K562 (cell line): ENCODE results near the gene CSNK1G1. TPM values are rescaled to one million over a fixed set of nuclear protein-coding genes. Genes with fewer than 3 reads are reported as not detected.

Source experiments
- ATAC-seq: fragments of 200-7000 bp; cut with Tn5 transposase; 3 replicates; pipeline ENCODE4 v1.9.1; 2020; ENCODE audit warnings: moderate library complexity
- BruUV-seq: library from RNA; stranded (reverse); fragments of 400-500 nt; replicated peaks from 2 replicates; lab custom pipeline; 2021; lab: Mats Ljungman, UMichigan
- CTCF ChIA-PET: fragments of 300-600 bp; formaldehyde crosslinking; extraction: SDS; loops from one replicate; lab custom pipeline; 2021; ENCODE audit warnings: low intra/inter-chr PET ratio; lab: Yijun Ruan, JAX
- POLR2A ChIA-PET: fragments of 300-600, 350-650 bp; sonication (Branson Sonifier 250); formaldehyde crosslinking; extraction: SDS; loops from one replicate; lab custom pipeline; 2021; ENCODE audit warnings: antibody characterized with exemption, inconsistent platforms; lab: Yijun Ruan, JAX
- DNase-seq, 4 experiments: peaks; one replicate each; pipeline versions ENCODE4 v3.0.0 to v3.0.0-alpha.2; 2011 to 2018; ENCODE audit warnings: low spot score in 3 of 4, mixed read lengths in 3 of 4; ENCODE audit errors: extremely low read depth in 1 of 4
- FAIRE-seq: peaks from 2 replicates; lab custom pipeline; 2011; peaks lifted over from hg19 to GRCh38; lab: Jason Lieb, UNC
- H2AFZ ChIP-seq: 2 replicates; pipeline ENCODE4 v1.6.0; 2011; ENCODE audit warnings: low read depth, low read length, control low read depth, inconsistent platforms
- H3K27ac ChIP-seq: fragments of 200-600 bp; 3 replicates; pipeline ENCODE4 v1.8.0; 2011; ENCODE audit warnings: low read depth, mild to moderate bottlenecking, control low read depth, inconsistent platforms, low read length, moderate library complexity, mixed read lengths; ENCODE audit errors: extremely low read depth
- H3K27me3 ChIP-seq, 2 experiments: fragments of 300-600 bp in 1 of 2; 2 replicates in 1 of 2; 3 replicates in 1 of 2; pipeline versions ENCODE4 v1.6.0 to v1.8.0; 2011; ENCODE audit warnings: inconsistent platforms in 2 of 2, low read length in 2 of 2, mild to moderate bottlenecking in 1 of 2, mixed read lengths in 1 of 2, moderate library complexity in 1 of 2; ENCODE audit not compliant: control insufficient read depth in 2 of 2, insufficient read depth in 2 of 2
- H3K36me3 ChIP-seq: fragments of 300-600 bp; 3 replicates; pipeline ENCODE4 v1.8.0; 2011; ENCODE audit warnings: mild to moderate bottlenecking, low read length, inconsistent platforms; ENCODE audit not compliant: control insufficient read depth, insufficient read depth
- H3K4me1 ChIP-seq, 2 experiments: fragments of 200-600 bp in 1 of 2; replicated peaks in 1 of 2; 2 replicates in 1 of 2; 3 replicates in 1 of 2; pipeline versions ENCODE4 v1.5.1 to v1.8.0; 2011; ENCODE audit warnings: inconsistent platforms in 2 of 2, low read length in 2 of 2, mild to moderate bottlenecking in 1 of 2, mixed read lengths in 1 of 2, moderate library complexity in 1 of 2; ENCODE audit not compliant: control insufficient read depth in 2 of 2, insufficient read depth in 2 of 2
- H3K4me2 ChIP-seq: 2 replicates; pipeline ENCODE4 v1.6.1; 2011; ENCODE audit warnings: low read length, control low read depth, inconsistent platforms, mixed read lengths; ENCODE audit not compliant: insufficient read depth
- H3K4me3 ChIP-seq: fragments of 200-600 bp; sonication (generic), shearing (Covaris generic); 2 replicates; pipeline ENCODE4 v1.5.1; 2016; ENCODE audit warnings: control low read depth, inconsistent platforms
- H3K79me2 ChIP-seq: fragments of 200-600 bp; 3 replicates; pipeline ENCODE4 v1.8.0; 2011; ENCODE audit warnings: low read length, inconsistent platforms; ENCODE audit not compliant: control insufficient read depth, insufficient read depth
- H3K9ac ChIP-seq, 2 experiments: 2 replicates each; pipeline versions ENCODE4 v1.6.0 to v1.6.1; 2011; ENCODE audit warnings: low read depth in 2 of 2, low read length in 2 of 2, control low read depth in 1 of 2, inconsistent platforms in 1 of 2, mild to moderate bottlenecking in 1 of 2, mixed read lengths in 1 of 2; ENCODE audit not compliant: insufficient read depth in 1 of 2
- H3K9me1 ChIP-seq: one replicate; pipeline ENCODE4 v1.6.0; 2011; ENCODE audit warnings: inconsistent platforms, mild to moderate bottlenecking, low read length, moderate library complexity; ENCODE audit not compliant: control insufficient read depth, insufficient read depth
- H3K9me3 ChIP-seq: replicated peaks from 2 replicates; pipeline ENCODE4 v1.5.1; 2011; ENCODE audit warnings: low read depth, low read length, inconsistent platforms; ENCODE audit not compliant: control insufficient read depth, insufficient read depth
- H4K20me1 ChIP-seq: replicated peaks from 2 replicates; pipeline ENCODE4 v1.6.1; 2011; ENCODE audit warnings: low read length, inconsistent platforms, mixed read lengths; ENCODE audit not compliant: control insufficient read depth, insufficient read depth
- ASH1L ChIP-seq: fragments of 450-650 bp; IDR thresholded peaks from 2 replicates; pipeline ENCODE4 v1.6.1; 2018; ENCODE audit warnings: borderline replicate concordance, mild to moderate bottlenecking, low read depth; ENCODE audit not compliant: partially characterized antibody
- JUN ChIP-seq, 2 experiments: sonication (generic) in 1 of 2; formaldehyde crosslinking in 1 of 2; IDR thresholded peaks; 2 replicates each; pipeline versions ENCODE4 v1.6.1 to v1.8.0; 2012 to 2022; ENCODE audit warnings: borderline replicate concordance in 2 of 2, mild to moderate bottlenecking in 2 of 2, improper control_type of control experiment in 1 of 2, low read depth in 1 of 2, low read length in 1 of 2, missing genetic modification reagents in 1 of 2
- MCM5 ChIP-seq: fragments of 450-650 bp; IDR thresholded peaks from 2 replicates; pipeline ENCODE4 v1.6.1; 2016; ENCODE audit warnings: low read depth
- RBM15 ChIP-seq: fragments of 200-400 bp; formaldehyde crosslinking; IDR thresholded peaks from 2 replicates; pipeline ENCODE4 v1.6.1; 2018; ENCODE audit warnings: mild to moderate bottlenecking, low read length, moderate library complexity; ENCODE audit not compliant: insufficient read depth
- TEAD1 ChIP-seq, 2 experiments: fragments of 450-650 bp in 1 of 2; sonication (generic) in 1 of 2; formaldehyde crosslinking; IDR thresholded peaks; 2 replicates each; pipeline versions ENCODE4 v1.4.0 to v1.8.0; 2020 to 2022; ENCODE audit warnings: mild to moderate bottlenecking in 2 of 2, missing genetic modification reagents in 1 of 2
- ZNF232 ChIP-seq: sonication (generic); formaldehyde crosslinking; IDR thresholded peaks from 2 replicates; pipeline ENCODE4 v1.8.0; 2022; ENCODE audit warnings: mild to moderate bottlenecking, missing genetic modification reagents
- ZZZ3 ChIP-seq: fragments of 450-650 bp; IDR thresholded peaks from 2 replicates; pipeline ENCODE4 v1.6.1; 2016; ENCODE audit warnings: antibody characterized with exemption, mild to moderate bottlenecking, moderate library complexity
- WGBS: fragments of 100-300 bp; shearing (Covaris generic); methylation state at CpG from one replicate; pipeline ENCODE4 v1.1.6; 2016; ENCODE audit warnings: low coverage, mixed read lengths; ENCODE audit not compliant: insufficient coverage; ENCODE audit errors: missing lambda C conversion rate; 5-methylcytosine and 5-hydroxymethylcytosine counted together
- in situ Hi-C: fragments of 300-500 bp; cut with MboI; formaldehyde crosslinking; loops from 4 replicates; pipeline ENCODE4 v1.15.0; 2018; ENCODE audit warnings: inconsistent platforms, mixed read lengths
- intact Hi-C: fragments of 100-400 bp; cut with micrococcal nuclease; formaldehyde crosslinking; loops from 2 replicates; pipeline ENCODE4 v1.14.2; 2022
- polyA plus RNA-seq, 8 experiments: library from polyadenylated mRNA; depleted of rRNA in 4 of 8; stranded (reverse) in 5 of 8; unstranded in 3 of 8; fragments of >200 nt; fragmentation: Nextera tagmentation in 2 of 8; fragmentation: Illumina TruSeq in 1 of 8; extraction: Ambion mirVana in 2 of 8; extraction: Trizol in 1 of 8; gene quantifications; 2 replicates each; pipeline versions ENCODE4 v1.2.1 to v1.2.3, GENCODE V29; 2011 to 2014; ENCODE audit warnings: inconsistent platforms in 1 of 8, missing spikeins in 1 of 8
- total RNA-seq, 7 experiments: library from RNA; depleted of rRNA in 6 of 7; stranded (reverse); fragments of >200 nt in 6 of 7; fragmentation: Illumina TruSeq in 2 of 7; extraction: Trizol in 2 of 7; gene quantifications; 2 replicates each; pipeline versions ENCODE4 v1.2.1 to v1.2.3, GENCODE V29; 2011 to 2021; ENCODE audit warnings: low replicate concordance in 1 of 7
- TF ChIP-seq, protein P1 (sequence below): fragments of 250-450 bp; sonication (Bioruptor Pico); IDR thresholded peaks from 2 replicates; pipeline ENCODE4 v1.5.0; 2021; ENCODE audit warnings: mild to moderate bottlenecking, borderline replicate concordance
- TF ChIP-seq, protein P2 (sequence below): fragments of 250-450 bp; sonication (Bioruptor Pico); IDR thresholded peaks from 2 replicates; pipeline ENCODE4 v1.4.0; 2020; ENCODE audit warnings: borderline replicate concordance

Gene CSNK1G1
- total and polyA plus RNA-seq, 9 of the 15 experiments (the other 6 are each of a cell fraction or from before 2014, with no cell fraction given) = 4.5 to 18.5 (median 9.5) TPM

DNA sequence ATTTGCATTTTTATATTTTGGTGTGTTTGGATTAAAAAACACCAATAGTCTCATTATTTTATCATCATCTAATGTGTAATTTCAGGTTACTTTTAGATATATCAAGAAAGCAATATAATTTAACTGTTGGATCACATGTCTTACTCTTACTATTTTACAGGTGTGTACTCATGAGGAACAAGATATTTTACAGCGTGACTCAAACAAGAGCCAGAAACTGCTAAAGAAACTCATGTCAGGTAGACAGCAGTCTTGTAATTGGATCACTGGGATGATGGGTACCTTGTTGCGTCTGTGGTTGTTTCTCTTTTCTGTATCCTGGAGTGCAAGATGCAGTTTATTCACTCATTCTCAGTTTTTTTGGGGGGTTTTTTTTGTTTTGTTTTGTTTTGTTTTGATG lies 44.6 kb upstream of the CSNK1G1 start (continued):
- TF ChIP-seq ZNF232 = no peak

- CTCF ChIA-PET = no interaction called here
- TF ChIP-seq, protein P1, sequence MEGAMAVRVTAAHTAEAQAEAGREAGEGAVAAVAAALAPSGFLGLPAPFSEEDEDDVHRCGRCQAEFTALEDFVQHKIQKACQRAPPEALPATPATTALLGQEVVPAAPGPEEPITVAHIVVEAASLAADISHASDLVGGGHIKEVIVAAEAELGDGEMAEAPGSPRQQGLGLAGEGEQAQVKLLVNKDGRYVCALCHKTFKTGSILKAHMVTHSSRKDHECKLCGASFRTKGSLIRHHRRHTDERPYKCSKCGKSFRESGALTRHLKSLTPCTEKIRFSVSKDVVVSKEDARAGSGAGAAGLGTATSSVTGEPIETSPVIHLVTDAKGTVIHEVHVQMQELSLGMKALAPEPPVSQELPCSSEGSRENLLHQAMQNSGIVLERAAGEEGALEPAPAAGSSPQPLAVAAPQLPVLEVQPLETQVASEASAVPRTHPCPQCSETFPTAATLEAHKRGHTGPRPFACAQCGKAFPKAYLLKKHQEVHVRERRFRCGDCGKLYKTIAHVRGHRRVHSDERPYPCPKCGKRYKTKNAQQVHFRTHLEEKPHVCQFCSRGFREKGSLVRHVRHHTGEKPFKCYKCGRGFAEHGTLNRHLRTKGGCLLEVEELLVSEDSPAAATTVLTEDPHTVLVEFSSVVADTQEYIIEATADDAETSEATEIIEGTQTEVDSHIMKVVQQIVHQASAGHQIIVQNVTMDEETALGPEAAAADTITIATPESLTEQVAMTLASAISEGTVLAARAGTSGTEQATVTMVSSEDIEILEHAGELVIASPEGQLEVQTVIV (CRISPR knock-in tag) = no peak
- TF ChIP-seq RBM15 (no peak), TEAD1 (CRISPR knock-in tag; IDR thresholded peaks at IDR 0.05) (no peak), JUN (IDR thresholded peaks at IDR 0.05; ENCODE audit: borderline replicate concordance, low read depth, low read length) (no peak), JUN (CRISPR knock-in tag; IDR thresholded peaks at IDR 0.05; ENCODE audit: borderline replicate concordance) (no peak), MCM5 (no peak), ASH1L (no peak), ZZZ3 (no peak)
- TF ChIP-seq, protein P2, sequence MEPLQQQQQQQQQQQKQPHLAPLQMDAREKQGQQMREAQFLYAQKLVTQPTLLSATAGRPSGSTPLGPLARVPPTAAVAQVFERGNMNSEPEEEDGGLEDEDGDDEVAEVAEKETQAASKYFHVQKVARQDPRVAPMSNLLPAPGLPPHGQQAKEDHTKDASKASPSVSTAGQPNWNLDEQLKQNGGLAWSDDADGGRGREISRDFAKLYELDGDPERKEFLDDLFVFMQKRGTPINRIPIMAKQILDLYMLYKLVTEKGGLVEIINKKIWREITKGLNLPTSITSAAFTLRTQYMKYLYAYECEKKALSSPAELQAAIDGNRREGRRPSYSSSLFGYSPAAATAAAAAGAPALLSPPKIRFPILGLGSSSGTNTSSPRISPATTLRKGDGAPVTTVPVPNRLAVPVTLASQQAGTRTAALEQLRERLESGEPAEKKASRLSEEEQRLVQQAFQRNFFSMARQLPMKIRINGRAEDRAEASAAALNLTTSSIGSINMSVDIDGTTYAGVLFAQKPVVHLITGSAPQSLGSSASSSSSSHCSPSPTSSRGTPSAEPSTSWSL = no peak
- BruUV-seq = no TSS peak
- no peak overlapping the region for H3K4me3 ChIP-seq
- peaks cover 59% of the 10 kb centered on the region for H3K36me3 ChIP-seq
- in situ Hi-C loops = no loop called here
- H3K79me2 ChIP-seq = no peaks in the 10 kb centered on the region
- no peaks in the 10 kb centered on the region for H3K9me1 ChIP-seq
- 88% methylated on average over 1 of the region's 2 CpGs for WGBS
- H3K27me3 ChIP-seq = no peaks in the 10 kb centered on the region
- DNase-seq (no peak), ATAC-seq (no peak), FAIRE-seq (no peak)
- H2AFZ ChIP-seq = no peak overlapping the region
- intact Hi-C loops = no loop called here
- POLR2A ChIA-PET = interaction anchor here (0.8 to 4.0 kb wide), 3 partner anchors 10 to 11 kb away, joined by 3 to 21 read pairs (median 6); partner anchors contain the start of gene TRIP4
- H4K20me1 ChIP-seq = no peaks in the 10 kb centered on the region
- H3K9ac ChIP-seq = no peak overlapping the region
- no peak overlapping the region for H3K4me2 ChIP-seq
- H3K4me1 ChIP-seq = no peaks in the 10 kb centered on the region
- H3K9me3 ChIP-seq = no peaks in the 10 kb centered on the region
- no peak overlapping the region for H3K27ac ChIP-seq
These were observed 42.6 kb upstream of the CSNK1G1 start for GRCh38 chr15:64398575-64398974.
